SU-DHL-6 (cell line): ENCODE measurements around the gene PTPRN2.
"Not testable (repeated sequence)": the region's sequence is repeated elsewhere in the genome, so short reads cannot be mapped to it uniquely, and the experiment has no call there.

Experiments used
- H2AFZ ChIP-seq: fragments of 200-600 bp; sonication (generic); 2 replicates; pipeline ENCODE4 v1.6.1; 2014; ENCODE audit warnings: low read depth, mild to moderate bottlenecking, moderate library complexity, mixed read lengths, antibody characterized with exemption, low read length; ENCODE audit not compliant: severe bottlenecking
- H3F3A ChIP-seq: fragments of 200-600 bp; shearing (Covaris generic); 2 replicates; pipeline ENCODE4 v1.6.0; 2016; ENCODE audit warnings: antibody characterized with exemption, mild to moderate bottlenecking; ENCODE audit not compliant: insufficient read depth
- H3K27ac ChIP-seq: fragments of 200-600 bp; sonication (generic); 2 replicates; pipeline ENCODE4 v1.5.1; 2016; ENCODE audit warnings: low read depth, mild to moderate bottlenecking, low read length, moderate library complexity, mixed read lengths
- H3K27me3 ChIP-seq: fragments of 200-600 bp; sonication (generic), shearing (Covaris generic); 2 replicates; pipeline ENCODE4 v1.6.0; 2014; ENCODE audit warnings: mild to moderate bottlenecking, low read length
- H3K36me3 ChIP-seq: fragments of 200-600 bp; sonication (generic); 2 replicates; pipeline ENCODE4 v1.6.1; 2014; ENCODE audit warnings: mild to moderate bottlenecking, low read length, mixed read lengths
- H3K4me2 ChIP-seq: fragments of 300-600, 200-600 bp; shearing (Covaris generic), sonication (generic); 2 replicates; pipeline ENCODE4 v1.6.0; 2014; ENCODE audit warnings: low read length, low read depth, mild to moderate bottlenecking; ENCODE audit not compliant: poor library complexity, severe bottlenecking
- H3K4me3 ChIP-seq: fragments of 200-600 bp; sonication (generic); 2 replicates; pipeline ENCODE4 v1.5.1; 2014; ENCODE audit warnings: antibody characterized with exemption, low read length, mild to moderate bottlenecking, mixed read lengths; ENCODE audit not compliant: insufficient read depth, poor library complexity, severe bottlenecking
- H3K79me2 ChIP-seq: fragments of 200-600 bp; sonication (generic); 2 replicates; pipeline ENCODE4 v1.6.1; 2014; ENCODE audit warnings: mild to moderate bottlenecking, low read length, moderate library complexity; ENCODE audit not compliant: insufficient read depth
- H3K9ac ChIP-seq: fragments of 200-600 bp; sonication (generic); 2 replicates; pipeline ENCODE4 v1.7.0; 2014; ENCODE audit warnings: mild to moderate bottlenecking, low read length
- H3K9me2 ChIP-seq: fragments of 200-600 bp; sonication (generic); replicated peaks from 2 replicates; pipeline ENCODE4 v1.6.1; 2014; ENCODE audit warnings: low read length; ENCODE audit not compliant: insufficient read depth
- H3K9me3 ChIP-seq: fragments of 200-600 bp; sonication (generic); 2 replicates; pipeline ENCODE4 v1.6.1; 2014; ENCODE audit warnings: low read length, mixed read lengths; ENCODE audit not compliant: insufficient read depth
- H4K20me1 ChIP-seq: fragments of 200-600 bp; sonication (generic); 2 replicates; pipeline ENCODE4 v1.6.1; 2014; ENCODE audit warnings: low read depth, mild to moderate bottlenecking, antibody characterized with exemption, low read length, moderate library complexity, mixed read lengths
- EZH2phosphoT487 ChIP-seq: fragments of 200-600 bp; sonication (generic), shearing (Covaris generic); conservative IDR thresholded peaks from 2 replicates; pipeline ENCODE4 v1.6.1; 2018; ENCODE audit warnings: mild to moderate bottlenecking, antibody characterized with exemption, low read length, moderate library complexity, mixed read lengths
- TF ChIP-seq, protein P1 (sequence below): fragments of 200-600 bp; sonication (generic); IDR thresholded peaks from one replicate; pipeline ENCODE4 v1.5.1; 2017; ENCODE audit warnings: antibody characterized with exemption, mild to moderate bottlenecking, low read length, moderate library complexity; ENCODE audit not compliant: insufficient read depth, poor library complexity, severe bottlenecking

PTPRN2 gene

DNA sequence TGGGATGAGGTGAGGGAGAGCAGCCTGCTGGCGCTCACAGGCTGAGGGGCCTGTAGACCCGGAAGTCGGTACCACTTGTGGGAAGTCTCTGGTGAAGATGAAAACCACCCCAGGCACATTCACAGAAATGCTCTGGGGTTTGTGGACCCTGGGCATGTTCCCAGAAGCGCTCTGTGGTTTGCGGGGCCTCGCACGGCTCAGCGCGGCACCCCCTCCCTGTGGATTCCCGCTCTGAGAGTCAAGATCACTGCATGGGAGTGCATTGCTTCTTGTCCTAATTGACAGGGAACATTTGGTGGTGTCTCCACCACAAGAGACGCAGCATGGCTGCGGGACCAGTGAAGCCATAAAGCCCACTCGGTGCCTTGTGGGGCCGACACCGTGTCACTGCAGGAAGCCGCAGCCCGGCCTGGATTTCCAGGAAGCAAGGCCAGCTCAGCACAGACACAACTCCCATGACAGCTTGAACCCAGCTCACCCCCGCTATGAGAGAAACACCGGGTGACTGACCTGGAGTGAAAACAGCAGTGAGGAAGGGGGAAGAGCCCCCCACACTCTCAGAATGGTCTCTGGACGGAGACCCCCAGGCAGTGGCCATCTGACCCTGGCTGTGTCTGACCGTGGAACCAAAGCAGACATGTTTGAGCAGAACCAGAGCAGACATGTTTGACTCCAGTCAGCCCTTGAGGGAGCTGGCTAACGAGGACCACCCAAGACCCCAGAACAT lies 157.2 kb downstream of the PTPRN2 start:
- Histone ChIP-seq H3K9me3 (no peaks in the 10 kb centered on the region), H2AFZ (no peak overlapping the region), H3K9me2 (no peaks in the 10 kb centered on the region), H3K79me2 (no peaks in the 10 kb centered on the region), H3K36me3 (no peaks in the 10 kb centered on the region), H3K9ac (no peak overlapping the region), H3K27me3 (no peaks in the 10 kb centered on the region), H4K20me1 (no peaks in the 10 kb centered on the region), H3F3A (no peaks in the 10 kb centered on the region), H3K4me2 (no peak overlapping the region), H3K27ac (no peak overlapping the region), H3K4me3 (no peak overlapping the region)
- TF ChIP-seq, protein P1, sequence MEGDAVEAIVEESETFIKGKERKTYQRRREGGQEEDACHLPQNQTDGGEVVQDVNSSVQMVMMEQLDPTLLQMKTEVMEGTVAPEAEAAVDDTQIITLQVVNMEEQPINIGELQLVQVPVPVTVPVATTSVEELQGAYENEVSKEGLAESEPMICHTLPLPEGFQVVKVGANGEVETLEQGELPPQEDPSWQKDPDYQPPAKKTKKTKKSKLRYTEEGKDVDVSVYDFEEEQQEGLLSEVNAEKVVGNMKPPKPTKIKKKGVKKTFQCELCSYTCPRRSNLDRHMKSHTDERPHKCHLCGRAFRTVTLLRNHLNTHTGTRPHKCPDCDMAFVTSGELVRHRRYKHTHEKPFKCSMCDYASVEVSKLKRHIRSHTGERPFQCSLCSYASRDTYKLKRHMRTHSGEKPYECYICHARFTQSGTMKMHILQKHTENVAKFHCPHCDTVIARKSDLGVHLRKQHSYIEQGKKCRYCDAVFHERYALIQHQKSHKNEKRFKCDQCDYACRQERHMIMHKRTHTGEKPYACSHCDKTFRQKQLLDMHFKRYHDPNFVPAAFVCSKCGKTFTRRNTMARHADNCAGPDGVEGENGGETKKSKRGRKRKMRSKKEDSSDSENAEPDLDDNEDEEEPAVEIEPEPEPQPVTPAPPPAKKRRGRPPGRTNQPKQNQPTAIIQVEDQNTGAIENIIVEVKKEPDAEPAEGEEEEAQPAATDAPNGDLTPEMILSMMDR = no peak
- TF ChIP-seq EZH2phosphoT487 = no peak

DNA sequence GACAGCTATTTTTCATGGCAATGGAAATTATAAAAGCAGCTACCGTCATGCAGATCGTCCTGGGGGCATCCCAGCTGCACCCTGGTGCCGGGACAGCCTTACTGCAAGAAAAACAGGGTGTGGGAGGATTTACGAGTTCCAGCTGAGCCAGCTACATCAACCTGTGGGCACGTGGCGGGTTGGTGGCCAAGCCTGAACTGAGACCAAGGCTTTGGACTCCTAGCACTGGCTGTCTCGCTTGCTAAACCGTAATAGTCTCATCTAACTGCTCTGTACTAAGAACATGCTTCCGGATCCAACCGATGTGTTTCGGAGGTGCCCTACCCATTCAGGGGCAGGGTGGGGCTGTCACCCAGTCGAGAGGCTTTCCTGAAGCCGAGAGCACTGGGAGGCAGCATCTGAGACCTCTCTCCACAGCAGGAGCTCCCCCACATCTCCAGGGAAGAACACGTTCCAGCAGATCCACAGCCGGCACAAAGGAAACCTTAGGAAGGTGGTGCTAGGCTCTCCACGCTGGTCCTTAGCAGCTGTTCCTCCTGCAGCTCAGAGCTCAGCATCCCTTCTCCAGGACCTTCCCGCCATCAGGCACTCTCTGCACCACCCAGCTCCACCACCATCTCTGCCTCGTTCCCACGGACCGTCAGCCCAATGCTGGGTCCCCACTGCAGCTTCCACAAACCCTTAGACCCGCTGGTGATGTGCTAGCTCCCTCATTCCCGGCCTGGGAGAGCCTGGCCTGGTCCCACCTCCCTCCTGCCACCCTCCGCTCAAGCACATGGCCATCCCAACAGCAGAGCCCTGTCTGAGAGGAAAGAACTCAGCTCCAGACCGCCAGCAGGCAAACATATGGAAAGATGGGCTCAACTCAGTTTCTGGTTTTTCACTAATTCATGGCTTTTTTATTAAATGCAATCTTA lies 158.5 kb downstream of the PTPRN2 start:
- TF ChIP-seq EZH2phosphoT487 = no peak
- TF ChIP-seq, protein P1 = no peak
- H3K9ac ChIP-seq = no peak overlapping the region
- H2AFZ ChIP-seq = no peak overlapping the region
- no peaks in the 10 kb centered on the region for H3K9me2 ChIP-seq
- no peak overlapping the region for H3K4me3 ChIP-seq
- no peaks in the 10 kb centered on the region for H3K79me2 ChIP-seq
- H3K27ac ChIP-seq = no peak overlapping the region
- H3K4me2 ChIP-seq = no peak overlapping the region
- no peaks in the 10 kb centered on the region for H4K20me1 ChIP-seq
- H3K36me3 ChIP-seq = no peaks in the 10 kb centered on the region
- H3K27me3 ChIP-seq = no peaks in the 10 kb centered on the region
- H3K9me3 ChIP-seq = no peaks in the 10 kb centered on the region
- no peaks in the 10 kb centered on the region for H3F3A ChIP-seq

DNA sequence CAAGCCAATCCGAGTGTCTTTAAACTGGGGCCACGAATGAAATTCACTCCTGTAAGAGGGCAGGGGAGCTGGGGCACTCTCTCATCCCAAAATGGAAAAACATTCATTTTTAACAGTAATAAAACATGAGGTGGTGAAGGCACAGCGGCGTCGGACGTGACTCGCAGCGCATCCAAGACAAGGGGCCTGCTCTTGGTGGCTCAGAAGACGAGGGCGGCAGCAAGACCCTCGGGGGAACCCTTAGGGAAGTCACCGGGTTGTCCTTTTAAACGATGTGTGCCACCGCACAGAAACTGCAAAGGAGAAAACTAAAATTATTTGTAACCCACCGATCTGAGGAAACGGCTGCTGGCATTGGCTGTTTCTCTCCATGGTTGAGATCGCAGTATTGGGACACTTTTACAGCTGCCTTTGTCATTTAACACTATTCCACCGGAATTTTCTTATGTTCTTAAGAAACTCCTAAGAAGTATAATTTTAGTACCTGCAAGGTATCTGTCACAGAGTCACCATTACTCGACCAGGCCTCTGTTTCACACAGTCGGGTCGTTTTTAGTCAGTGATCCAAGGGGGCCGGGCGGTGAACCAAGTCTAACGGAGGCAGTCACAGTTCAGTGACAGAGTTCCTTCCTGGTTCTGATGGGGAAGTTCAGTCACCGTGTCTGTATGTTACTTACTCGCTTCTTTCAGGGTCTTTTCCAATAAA lies 159.3 kb downstream of the PTPRN2 start:
- Histone ChIP-seq H3K4me2 (no peak overlapping the region), H3K9ac (no peak overlapping the region), H4K20me1 (no peaks in the 10 kb centered on the region), H2AFZ (no peak overlapping the region), H3K36me3 (no peaks in the 10 kb centered on the region), H3K79me2 (no peaks in the 10 kb centered on the region), H3K9me3 (no peaks in the 10 kb centered on the region), H3K27me3 (no peaks in the 10 kb centered on the region), H3K9me2 (no peaks in the 10 kb centered on the region), H3K27ac (no peak overlapping the region), H3K4me3 (no peak overlapping the region), H3F3A (no peaks in the 10 kb centered on the region)
- TF ChIP-seq, protein P1 = no peak
- TF ChIP-seq EZH2phosphoT487 = no peak

DNA sequence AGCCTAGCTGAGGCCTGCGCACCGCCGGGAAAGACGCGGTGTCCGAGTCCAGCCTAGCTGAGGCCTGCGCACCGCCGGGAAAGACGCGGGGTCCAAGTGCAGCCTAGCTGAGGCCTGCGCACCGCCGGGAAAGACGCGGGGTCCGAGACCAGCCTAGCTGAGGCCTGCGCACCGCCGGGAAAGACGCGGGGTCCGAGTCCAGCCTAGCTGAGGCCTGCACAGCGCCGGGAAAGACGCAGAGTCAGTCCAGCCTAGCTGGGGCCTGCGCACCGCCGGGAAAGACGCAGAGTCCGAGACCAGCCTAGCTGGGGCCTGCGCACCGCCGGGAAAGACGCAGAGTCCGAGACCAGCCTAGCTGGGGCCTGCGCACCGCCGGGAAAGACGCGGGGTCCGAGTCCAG lies 161.9 kb downstream of the PTPRN2 start:
- not testable (repeated sequence) for H3K4me3 ChIP-seq, H3K27ac ChIP-seq, H3K9ac ChIP-seq, H3K27me3 ChIP-seq, H4K20me1 ChIP-seq, H2AFZ ChIP-seq, H3K36me3 ChIP-seq, H3K79me2 ChIP-seq, H3K9me2 ChIP-seq, H3F3A ChIP-seq, H3K9me3 ChIP-seq, H3K4me2 ChIP-seq
